ENCODE results near the gene SPTBN5.

- TF ChIP-seq EZH2phosphoT487 (IDR thresholded peaks at IDR 0.05; ENCODE audit: borderline replicate concordance, low read depth, low read length) (no peak), CTCF (conservative IDR thresholded peaks at IDR 0.05; ENCODE audit: low read length) (no peak)
Observed at GRCh38 chr15:41900526-41901380, 6.9 kb upstream of the SPTBN5 start.
